ENCODE results near the gene INSC.

DNA sequence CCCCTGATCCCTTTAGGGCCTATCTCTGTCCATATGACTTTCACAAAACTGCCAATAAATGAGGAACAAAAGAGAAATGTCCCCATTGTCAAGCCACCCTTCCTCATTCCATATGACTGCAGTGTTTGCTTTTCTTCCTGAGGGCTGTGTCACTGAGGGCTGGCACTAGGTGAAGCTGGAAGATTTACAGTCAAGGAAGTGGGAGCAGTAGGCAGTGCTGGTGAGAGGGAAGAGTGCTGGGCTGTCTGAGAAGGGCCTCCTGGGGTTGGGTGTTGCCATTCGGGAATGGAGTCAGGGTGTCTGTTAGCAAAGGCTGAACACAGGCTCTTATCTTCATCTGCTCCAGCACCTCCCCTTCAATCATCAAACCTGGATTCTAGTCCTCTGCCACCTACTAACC lies 30.9 kb downstream of the INSC start:
- TF ChIP-seq, protein P1, sequence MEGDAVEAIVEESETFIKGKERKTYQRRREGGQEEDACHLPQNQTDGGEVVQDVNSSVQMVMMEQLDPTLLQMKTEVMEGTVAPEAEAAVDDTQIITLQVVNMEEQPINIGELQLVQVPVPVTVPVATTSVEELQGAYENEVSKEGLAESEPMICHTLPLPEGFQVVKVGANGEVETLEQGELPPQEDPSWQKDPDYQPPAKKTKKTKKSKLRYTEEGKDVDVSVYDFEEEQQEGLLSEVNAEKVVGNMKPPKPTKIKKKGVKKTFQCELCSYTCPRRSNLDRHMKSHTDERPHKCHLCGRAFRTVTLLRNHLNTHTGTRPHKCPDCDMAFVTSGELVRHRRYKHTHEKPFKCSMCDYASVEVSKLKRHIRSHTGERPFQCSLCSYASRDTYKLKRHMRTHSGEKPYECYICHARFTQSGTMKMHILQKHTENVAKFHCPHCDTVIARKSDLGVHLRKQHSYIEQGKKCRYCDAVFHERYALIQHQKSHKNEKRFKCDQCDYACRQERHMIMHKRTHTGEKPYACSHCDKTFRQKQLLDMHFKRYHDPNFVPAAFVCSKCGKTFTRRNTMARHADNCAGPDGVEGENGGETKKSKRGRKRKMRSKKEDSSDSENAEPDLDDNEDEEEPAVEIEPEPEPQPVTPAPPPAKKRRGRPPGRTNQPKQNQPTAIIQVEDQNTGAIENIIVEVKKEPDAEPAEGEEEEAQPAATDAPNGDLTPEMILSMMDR (IDR thresholded peaks at IDR 0.05; ENCODE audit: poor library complexity, severe bottlenecking) = no peak
- TF ChIP-seq POLR2AphosphoS5 (IDR thresholded peaks at IDR 0.05) = no peak
- no peak for TF ChIP-seq EP300 (conservative IDR thresholded peaks at IDR 0.05; ENCODE audit: poor library complexity, severe bottlenecking)
